ENCODE measurements around the gene ADRB2.

GRCh38 chr5:148857474-148857873, 31.1 kb downstream of the ADRB2 start:
- TF ChIP-seq POLR2AphosphoS5 (IDR thresholded peaks at IDR 0.05; ENCODE audit: low read depth, low read length) (no peak), POLR2A (IDR thresholded peaks at IDR 0.05; ENCODE audit: low read depth, low read length) (no peak)
